Activated T-cell treated with anti-CD3 and anti-CD28 coated beads, Interleukin-2, amount 50 U/mL, for 72 hours (primary cell): ENCODE data around the gene OR2D3. TPM values are rescaled to one million over a fixed set of nuclear protein-coding genes. Genes with fewer than 3 reads are reported as not detected.
"Not testable (repeated sequence)": the region's sequence is repeated elsewhere in the genome, so short reads cannot be mapped to it uniquely, and the experiment has no call there.

Experiments used
- ATAC-seq, 2 donors: fragments of 150-1000 bp; cut with Tn5 transposase; replicated peaks in 1 of 2; 2 replicates each; pipeline ENCODE4 v1.10.0; 2021; ENCODE audit warnings: moderate library complexity in 2 of 2, mild to moderate bottlenecking in 1 of 2
- DNase-seq, 2 donors: peaks; one replicate each; pipeline ENCODE4 v3.0.0; 2021 to 2022; ENCODE audit warnings: mixed read lengths in 1 of 2
- H3K27ac Mint-ChIP-seq: one replicate; pipeline ENCODE4 v1.8.0; 2022; ENCODE audit warnings: mild to moderate bottlenecking, moderate library complexity, mixed read lengths
- H3K27me3 Mint-ChIP-seq: one replicate; pipeline ENCODE4 v1.8.0; 2022; ENCODE audit warnings: low read depth, mixed read lengths
- H3K36me3 Mint-ChIP-seq, 2 donors: one replicate each; pipeline ENCODE4 v1.8.0; 2022; ENCODE audit warnings: mixed read lengths in 2 of 2, mild to moderate bottlenecking in 1 of 2; ENCODE audit not compliant: insufficient read depth in 2 of 2
- H3K4me1 Mint-ChIP-seq: one replicate; pipeline ENCODE4 v1.8.0; 2022; ENCODE audit warnings: low read depth, mixed read lengths
- H3K4me3 Mint-ChIP-seq, 2 donors: one replicate each; pipeline ENCODE4 v1.8.0; 2022; ENCODE audit warnings: mild to moderate bottlenecking in 2 of 2, mixed read lengths in 2 of 2, moderate library complexity in 2 of 2
- H3K9me3 Mint-ChIP-seq, 2 donors: one replicate each; pipeline ENCODE4 v1.8.0; 2022; ENCODE audit warnings: mixed read lengths in 2 of 2
- total RNA-seq, 2 donors: library from RNA; stranded (reverse); gene quantifications; one replicate each; pipeline ENCODE4 v1.2.3, GENCODE V29; 2022

OR2D3 gene
- total RNA-seq, 2 donors from 2014 or later, result not detected

DNA sequence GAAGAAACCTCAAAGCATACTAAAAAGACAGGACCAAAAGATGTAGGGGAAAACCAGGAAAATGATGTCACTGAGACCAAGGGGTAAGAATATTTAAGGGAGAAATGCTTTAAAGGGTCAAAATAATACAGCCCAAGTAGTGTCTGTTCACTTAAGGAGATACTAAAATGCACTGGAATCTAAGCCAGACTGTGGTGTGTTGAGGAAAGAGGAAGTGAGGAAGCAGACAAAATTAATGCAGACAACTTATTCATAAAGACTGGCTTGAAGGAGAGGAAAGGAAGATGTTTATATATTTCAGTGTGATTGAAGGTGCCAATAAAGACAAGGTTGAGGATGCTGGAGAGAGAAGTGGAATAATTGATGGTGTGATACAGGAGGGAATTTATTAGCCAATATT, 21.2 kb downstream of the OR2D3 start:
- Mint-ChIP-seq H3K4me3 (no peak overlapping the region), H3K27me3 (no peaks in the 10 kb centered on the region), H3K27ac (no peak overlapping the region), H3K4me1 (no peaks in the 10 kb centered on the region), H3K9me3 (no peaks in the 10 kb centered on the region), H3K36me3 (no peaks in the 10 kb centered on the region)
- no peak for ATAC-seq
- no peak for DNase-seq

DNA sequence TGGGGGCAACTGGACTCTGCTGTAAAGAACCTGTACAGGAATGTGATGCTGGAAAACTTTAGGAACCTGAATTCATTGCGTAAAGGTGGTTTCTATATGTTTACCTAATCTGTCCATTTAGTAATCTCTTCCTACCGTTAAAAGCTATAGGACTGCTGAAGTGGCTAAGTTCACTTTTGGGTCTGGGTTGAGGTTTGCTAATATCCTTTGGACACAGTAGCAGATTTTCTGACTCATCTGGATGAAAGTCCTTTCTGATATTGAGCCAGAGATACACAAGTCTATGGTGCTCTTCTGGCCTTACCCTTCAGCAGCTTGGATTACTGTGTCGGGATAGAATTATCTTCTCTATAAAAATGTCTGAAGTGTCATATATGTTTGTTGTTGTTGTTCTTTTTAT, 22.3 kb downstream of the OR2D3 start:
- Mint-ChIP-seq H3K27me3 (no peaks in the 10 kb centered on the region), H3K27ac (no peak overlapping the region), H3K36me3 (no peaks in the 10 kb centered on the region), H3K4me1 (no peaks in the 10 kb centered on the region), H3K4me3 (no peak overlapping the region), H3K9me3 (no peaks in the 10 kb centered on the region)
- no peak for DNase-seq
- ATAC-seq, result no peak

DNA sequence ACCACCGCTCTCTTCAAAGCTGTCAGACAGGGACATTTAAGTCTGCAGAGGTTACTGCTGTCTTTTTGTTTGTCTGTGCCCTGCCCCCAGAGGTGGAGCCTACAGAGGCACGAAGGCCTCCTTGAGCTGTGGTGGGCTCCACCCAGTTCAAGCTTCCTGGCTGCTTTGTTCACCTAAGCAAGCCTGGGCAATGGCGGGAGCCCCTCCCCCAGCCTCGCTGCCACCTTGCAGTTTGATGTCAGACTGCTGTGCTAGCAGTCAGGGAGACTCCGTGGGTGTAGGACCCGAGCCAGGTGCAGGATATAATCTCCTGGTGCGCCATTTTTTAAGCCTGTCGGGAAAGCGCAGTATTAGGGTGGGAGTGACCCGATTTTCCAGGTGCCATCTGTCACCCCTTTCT, 33.4 kb downstream of the OR2D3 start:
- not testable (repeated sequence) for H3K27ac Mint-ChIP-seq, H3K4me1 Mint-ChIP-seq, H3K36me3 Mint-ChIP-seq, H3K4me3 Mint-ChIP-seq, DNase-seq, H3K27me3 Mint-ChIP-seq, ATAC-seq, H3K9me3 Mint-ChIP-seq

DNA sequence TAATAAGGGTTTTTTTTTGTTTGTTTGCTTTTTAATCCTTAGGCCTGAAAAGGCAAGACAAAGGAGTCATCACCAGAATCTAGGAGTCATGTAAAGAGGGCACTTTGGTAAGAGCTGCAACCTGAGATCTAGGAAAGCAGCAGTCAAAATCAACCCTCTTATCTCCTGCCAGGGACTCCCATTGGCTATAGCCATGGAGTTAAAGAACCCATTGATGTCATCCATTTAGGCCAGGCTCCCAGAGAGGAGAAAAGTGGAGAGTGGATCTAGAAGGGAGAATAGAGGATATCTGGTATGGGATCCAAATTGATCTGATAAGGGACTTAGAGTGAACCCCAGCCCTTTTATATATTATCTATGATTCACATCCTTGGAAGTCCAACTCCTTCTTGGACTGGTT, 41.3 kb downstream of the OR2D3 start:
- no peak for ATAC-seq
- Mint-ChIP-seq H3K9me3 (peaks cover 0 to 2% of the 10 kb centered on the region in 2 donors), H3K27me3 (no peaks in the 10 kb centered on the region), H3K4me3 (no peak overlapping the region), H3K36me3 (no peaks in the 10 kb centered on the region), H3K27ac (no peak overlapping the region), H3K4me1 (no peaks in the 10 kb centered on the region)
- DNase-seq, result no peak

DNA sequence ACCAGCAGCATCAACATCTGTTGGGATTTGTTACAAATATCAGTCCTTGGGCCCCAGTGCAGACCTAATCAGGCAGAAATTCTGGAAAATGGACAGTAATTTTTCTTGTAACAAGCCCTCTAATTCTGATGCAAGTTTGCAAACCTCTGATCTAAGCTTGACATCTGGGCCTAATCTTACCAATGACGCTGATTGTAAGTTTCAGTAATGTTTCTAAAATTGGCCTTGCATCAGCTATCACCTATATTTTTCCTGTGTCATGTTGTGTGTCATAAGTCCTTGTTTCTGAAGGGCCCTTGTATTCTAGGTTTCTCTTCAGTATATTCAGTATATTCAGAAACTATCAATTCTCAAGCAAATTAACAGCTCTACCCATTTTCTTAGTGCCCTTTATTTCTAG, 41.9 kb downstream of the OR2D3 start:
- DNase-seq (no peak), ATAC-seq (no peak)
- Mint-ChIP-seq H3K27ac (no peak overlapping the region), H3K4me3 (no peak overlapping the region), H3K36me3 (no peaks in the 10 kb centered on the region), H3K4me1 (no peaks in the 10 kb centered on the region), H3K9me3 (peaks cover 0 to 2% of the 10 kb centered on the region in 2 donors), H3K27me3 (no peaks in the 10 kb centered on the region)

DNA sequence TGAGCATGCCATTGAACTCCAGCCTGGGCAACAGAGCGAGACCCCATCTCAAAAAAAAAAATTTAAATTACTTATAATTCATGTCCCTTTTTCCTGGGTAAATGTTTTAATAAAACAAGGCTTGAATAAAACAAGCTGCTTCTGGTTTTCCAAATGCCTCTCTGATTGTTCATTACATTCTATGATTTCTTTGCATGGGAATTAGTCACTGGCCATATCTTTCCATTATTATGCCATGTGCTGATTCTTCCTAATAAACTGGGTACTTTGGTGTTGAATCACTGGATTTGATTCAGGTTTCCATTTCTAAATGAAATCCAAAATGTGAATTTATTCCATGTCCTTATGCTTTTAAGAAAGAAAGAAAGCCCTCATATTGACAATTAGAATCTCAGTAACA, 48.0 kb downstream of the OR2D3 start:
- H3K4me3 Mint-ChIP-seq, result no peak overlapping the region

DNA sequence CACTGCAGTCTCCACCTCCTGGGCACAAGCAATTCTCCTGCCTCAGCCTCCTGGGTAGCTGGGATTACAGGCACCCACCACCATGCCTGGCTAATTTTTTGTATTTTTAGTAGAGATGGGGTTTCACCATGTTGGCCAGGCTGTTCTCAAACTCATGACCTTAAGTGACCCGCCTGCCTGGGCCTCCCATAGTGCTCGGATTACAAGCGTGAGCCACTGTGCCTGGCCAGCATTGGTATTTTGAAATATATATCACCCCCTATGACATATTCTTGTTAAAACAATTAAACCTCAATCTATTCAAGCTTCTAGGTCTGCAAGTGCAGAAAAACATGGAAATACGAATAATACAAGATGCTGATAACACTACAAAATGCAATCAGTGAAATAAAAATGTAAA, 49.1 kb downstream of the OR2D3 start:
- ATAC-seq, H3K27me3 Mint-ChIP-seq, H3K9me3 Mint-ChIP-seq, H3K27ac Mint-ChIP-seq, DNase-seq, H3K4me1 Mint-ChIP-seq, H3K4me3 Mint-ChIP-seq, H3K36me3 Mint-ChIP-seq: not testable (repeated sequence)

More for the DNA sequence above, 48.0 kb downstream of the OR2D3 start:
- Mint-ChIP-seq H3K27ac (no peak overlapping the region), H3K36me3 (no peaks in the 10 kb centered on the region), H3K9me3 (peaks cover 0 to 2% of the 10 kb centered on the region in 2 donors), H3K27me3 (no peaks in the 10 kb centered on the region), H3K4me1 (no peaks in the 10 kb centered on the region)
- ATAC-seq (no peak), DNase-seq (no peak)

Other genes starting within 250 kb of the OR2D3 start
- 10 to 100 TPM; 38.2 to 39.8 TPM for gene MRPL17, start 237.7 kb upstream of the OR2D3 start, total RNA-seq
- under 1 TPM in 1 of 2 donors, not detected in 1; 0.19 TPM for gene OR2AG2, start 149.0 kb upstream of the OR2D3 start, total RNA-seq
- not detected for gene OR2AG1, start 138.0 kb upstream of the OR2D3 start, total RNA-seq
- under 1 TPM in 1 of 2 donors, not detected in 1; 0.07 TPM for gene OR6A2, start 121.3 kb upstream of the OR2D3 start, total RNA-seq
- gene OR10A5, start 75.3 kb upstream of the OR2D3 start, total RNA-seq, result not detected
- not detected for gene OR10A2, start 57.9 kb upstream of the OR2D3 start, total RNA-seq
- gene OR10A4, start 44.4 kb upstream of the OR2D3 start, total RNA-seq, result not detected
- gene OR2D2, start 28.5 kb upstream of the OR2D3 start, total RNA-seq, result under 1 TPM in 1 of 2 donors, not detected in 1; 0.29 TPM
- 1 to 10 TPM in 1 of 2 donors, under 1 TPM in 1; 0.23 to 1.4 TPM for gene ZNF215, start 5.4 kb downstream of the OR2D3 start, total RNA-seq
- gene ZNF214, start 99.3 kb downstream of the OR2D3 start, total RNA-seq, result under 1 TPM in 1 of 2 donors, not detected in 1; 0.10 TPM
- gene NLRP14, start 99.5 kb downstream of the OR2D3 start, total RNA-seq, result under 1 TPM in 1 of 2 donors, not detected in 1; 0.12 TPM
- gene RBMXL2, start 168.0 kb downstream of the OR2D3 start, total RNA-seq, result not detected